HG03097 (cell line): Measurements from ENCODE around the gene PAWR.
"Not testable (repeated sequence)": the region's sequence is repeated elsewhere in the genome, so short reads cannot be mapped to it uniquely, and the experiment has no call there.

Experiments used
- ATAC-seq: cut with Tn5 transposase; IDR thresholded peaks from one replicate; pipeline ENCODE4 v1.9.1; 2021; ENCODE audit not compliant: unreplicated experiment, low FRiP score

Gene PAWR

GRCh38 chr12:79555028-79555925, 135.5 kb downstream of the PAWR start:
- ATAC-seq, result no peak

- ATAC-seq, result no peak
Measured at GRCh38 chr12:79553863-79554574, 136.7 kb downstream of the PAWR start.

GRCh38 chr12:79552192-79552591, 138.6 kb downstream of the PAWR start:
- no peak for ATAC-seq

GRCh38 chr12:79549531-79550271, 141.1 kb downstream of the PAWR start:
- ATAC-seq, result no peak

- ATAC-seq, result no peak
Measured at GRCh38 chr12:79548610-79548924, 142.2 kb downstream of the PAWR start.

GRCh38 chr12:79547735-79548609, 142.8 kb downstream of the PAWR start:
- ATAC-seq, result peak; percentile 83

- no peak for ATAC-seq
Measured at GRCh38 chr12:79547044-79547734, 143.6 kb downstream of the PAWR start.

GRCh38 chr12:79546466-79547043, 144.2 kb downstream of the PAWR start:
- no peak for ATAC-seq

GRCh38 chr12:79544439-79544838, 146.3 kb downstream of the PAWR start:
- not testable (repeated sequence) for ATAC-seq

- ATAC-seq, result no peak
Measured at GRCh38 chr12:79537675-79538074, 153.1 kb downstream of the PAWR start.

- ATAC-seq, result no peak
Measured at GRCh38 chr12:79535751-79536150, 155.0 kb downstream of the PAWR start.
